K562 (cell line): ENCODE results near the gene POP5. TPM values are rescaled to one million over a fixed set of nuclear protein-coding genes. Genes with fewer than 3 reads are reported as not detected.
A peak's percentile ranks its signal among the peaks of the same experiment; 100 is the strongest.

ENCODE experiments used
- CBFA2T2 ChIP-seq: fragments of 450-650 bp; conservative IDR thresholded peaks from 2 replicates; pipeline ENCODE4 v1.6.1; 2017; ENCODE audit warnings: mild to moderate bottlenecking
- ELF4 ChIP-seq: fragments of 450-650 bp; formaldehyde crosslinking; IDR thresholded peaks from 2 replicates; pipeline ENCODE4 v1.4.0; 2022; ENCODE audit warnings: missing genetic modification characterization
- HLTF ChIP-seq: fragments of 450-650 bp; IDR thresholded peaks from 2 replicates; pipeline ENCODE4 v1.6.1; 2016
- PURB ChIP-seq: sonication (generic); formaldehyde crosslinking; IDR thresholded peaks from 2 replicates; pipeline ENCODE4 v1.9.0; 2021; ENCODE audit warnings: low read depth, mild to moderate bottlenecking, missing genetic modification reagents
- ZNF561 ChIP-seq: fragments of 450-650 bp; formaldehyde crosslinking; conservative IDR thresholded peaks from 2 replicates; pipeline ENCODE4 v1.4.0; 2020; ENCODE audit warnings: mild to moderate bottlenecking, moderate library complexity
- polyA plus RNA-seq, 8 experiments: library from polyadenylated mRNA; depleted of rRNA in 4 of 8; stranded (reverse) in 5 of 8; unstranded in 3 of 8; fragments of >200 nt; fragmentation: Nextera tagmentation in 2 of 8; fragmentation: Illumina TruSeq in 1 of 8; extraction: Ambion mirVana in 2 of 8; extraction: Trizol in 1 of 8; gene quantifications; 2 replicates each; pipeline versions ENCODE4 v1.2.1 to v1.2.3, GENCODE V29; 2011 to 2014; ENCODE audit warnings: inconsistent platforms in 1 of 8, missing spikeins in 1 of 8
- total RNA-seq, 7 experiments: library from RNA; depleted of rRNA in 6 of 7; stranded (reverse); fragments of >200 nt in 6 of 7; fragmentation: Illumina TruSeq in 2 of 7; extraction: Trizol in 2 of 7; gene quantifications; 2 replicates each; pipeline versions ENCODE4 v1.2.1 to v1.2.3, GENCODE V29; 2011 to 2021; ENCODE audit warnings: low replicate concordance in 1 of 7
- TF ChIP-seq, protein P1 (sequence below): fragments of 200-600 bp; sonication (generic); IDR thresholded peaks from one replicate; pipeline ENCODE4 v1.6.1; 2012; ENCODE audit warnings: mild to moderate bottlenecking, low read depth, low read length, inconsistent platforms
- TF ChIP-seq, protein P2 (sequence below): sonication (generic); formaldehyde crosslinking; IDR thresholded peaks from 2 replicates; pipeline ENCODE4 v1.8.1; 2022; ENCODE audit warnings: missing genetic modification reagents
- TF ChIP-seq, protein P3 (sequence below): sonication (generic); formaldehyde crosslinking; IDR thresholded peaks from 2 replicates; pipeline ENCODE4 v1.8.1; 2023; ENCODE audit warnings: mild to moderate bottlenecking, missing genetic modification reagents
- TF ChIP-seq, protein P4 (sequence below), 2 experiments: IDR thresholded peaks; 2 replicates each; pipeline ENCODE4 v1.6.1; 2012; ENCODE audit warnings: improper control_type of control experiment in 2 of 2, low read depth in 2 of 2, low read length in 2 of 2, borderline replicate concordance in 1 of 2

Gene POP5
- total and polyA plus RNA-seq, 9 of the 15 experiments (the other 6 are each of a cell fraction or from before 2014, with no cell fraction given): 57.5 to 253 (median 73.8) TPM

DNA sequence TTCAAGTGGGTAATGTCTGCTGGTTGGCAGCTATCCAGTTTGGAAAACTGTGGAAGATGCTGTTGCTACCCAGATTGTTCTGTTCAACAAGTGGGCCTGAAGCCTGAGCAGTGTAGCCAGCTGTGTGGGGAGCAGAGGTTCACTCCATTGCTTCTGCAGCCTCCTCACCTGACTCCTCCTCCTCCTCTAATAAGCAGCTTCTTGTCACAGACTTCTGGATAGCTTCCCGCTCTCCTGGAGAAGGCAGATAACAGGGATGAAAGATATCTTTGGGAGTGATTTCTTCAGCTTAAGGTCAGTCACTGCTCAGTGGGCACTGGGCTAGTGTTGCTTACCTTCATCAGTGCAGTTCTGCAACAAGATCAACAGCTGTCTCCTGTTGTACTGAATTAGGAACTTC is 2.0 kb downstream of the POP5 start (continued):
- TF ChIP-seq, protein P1, sequence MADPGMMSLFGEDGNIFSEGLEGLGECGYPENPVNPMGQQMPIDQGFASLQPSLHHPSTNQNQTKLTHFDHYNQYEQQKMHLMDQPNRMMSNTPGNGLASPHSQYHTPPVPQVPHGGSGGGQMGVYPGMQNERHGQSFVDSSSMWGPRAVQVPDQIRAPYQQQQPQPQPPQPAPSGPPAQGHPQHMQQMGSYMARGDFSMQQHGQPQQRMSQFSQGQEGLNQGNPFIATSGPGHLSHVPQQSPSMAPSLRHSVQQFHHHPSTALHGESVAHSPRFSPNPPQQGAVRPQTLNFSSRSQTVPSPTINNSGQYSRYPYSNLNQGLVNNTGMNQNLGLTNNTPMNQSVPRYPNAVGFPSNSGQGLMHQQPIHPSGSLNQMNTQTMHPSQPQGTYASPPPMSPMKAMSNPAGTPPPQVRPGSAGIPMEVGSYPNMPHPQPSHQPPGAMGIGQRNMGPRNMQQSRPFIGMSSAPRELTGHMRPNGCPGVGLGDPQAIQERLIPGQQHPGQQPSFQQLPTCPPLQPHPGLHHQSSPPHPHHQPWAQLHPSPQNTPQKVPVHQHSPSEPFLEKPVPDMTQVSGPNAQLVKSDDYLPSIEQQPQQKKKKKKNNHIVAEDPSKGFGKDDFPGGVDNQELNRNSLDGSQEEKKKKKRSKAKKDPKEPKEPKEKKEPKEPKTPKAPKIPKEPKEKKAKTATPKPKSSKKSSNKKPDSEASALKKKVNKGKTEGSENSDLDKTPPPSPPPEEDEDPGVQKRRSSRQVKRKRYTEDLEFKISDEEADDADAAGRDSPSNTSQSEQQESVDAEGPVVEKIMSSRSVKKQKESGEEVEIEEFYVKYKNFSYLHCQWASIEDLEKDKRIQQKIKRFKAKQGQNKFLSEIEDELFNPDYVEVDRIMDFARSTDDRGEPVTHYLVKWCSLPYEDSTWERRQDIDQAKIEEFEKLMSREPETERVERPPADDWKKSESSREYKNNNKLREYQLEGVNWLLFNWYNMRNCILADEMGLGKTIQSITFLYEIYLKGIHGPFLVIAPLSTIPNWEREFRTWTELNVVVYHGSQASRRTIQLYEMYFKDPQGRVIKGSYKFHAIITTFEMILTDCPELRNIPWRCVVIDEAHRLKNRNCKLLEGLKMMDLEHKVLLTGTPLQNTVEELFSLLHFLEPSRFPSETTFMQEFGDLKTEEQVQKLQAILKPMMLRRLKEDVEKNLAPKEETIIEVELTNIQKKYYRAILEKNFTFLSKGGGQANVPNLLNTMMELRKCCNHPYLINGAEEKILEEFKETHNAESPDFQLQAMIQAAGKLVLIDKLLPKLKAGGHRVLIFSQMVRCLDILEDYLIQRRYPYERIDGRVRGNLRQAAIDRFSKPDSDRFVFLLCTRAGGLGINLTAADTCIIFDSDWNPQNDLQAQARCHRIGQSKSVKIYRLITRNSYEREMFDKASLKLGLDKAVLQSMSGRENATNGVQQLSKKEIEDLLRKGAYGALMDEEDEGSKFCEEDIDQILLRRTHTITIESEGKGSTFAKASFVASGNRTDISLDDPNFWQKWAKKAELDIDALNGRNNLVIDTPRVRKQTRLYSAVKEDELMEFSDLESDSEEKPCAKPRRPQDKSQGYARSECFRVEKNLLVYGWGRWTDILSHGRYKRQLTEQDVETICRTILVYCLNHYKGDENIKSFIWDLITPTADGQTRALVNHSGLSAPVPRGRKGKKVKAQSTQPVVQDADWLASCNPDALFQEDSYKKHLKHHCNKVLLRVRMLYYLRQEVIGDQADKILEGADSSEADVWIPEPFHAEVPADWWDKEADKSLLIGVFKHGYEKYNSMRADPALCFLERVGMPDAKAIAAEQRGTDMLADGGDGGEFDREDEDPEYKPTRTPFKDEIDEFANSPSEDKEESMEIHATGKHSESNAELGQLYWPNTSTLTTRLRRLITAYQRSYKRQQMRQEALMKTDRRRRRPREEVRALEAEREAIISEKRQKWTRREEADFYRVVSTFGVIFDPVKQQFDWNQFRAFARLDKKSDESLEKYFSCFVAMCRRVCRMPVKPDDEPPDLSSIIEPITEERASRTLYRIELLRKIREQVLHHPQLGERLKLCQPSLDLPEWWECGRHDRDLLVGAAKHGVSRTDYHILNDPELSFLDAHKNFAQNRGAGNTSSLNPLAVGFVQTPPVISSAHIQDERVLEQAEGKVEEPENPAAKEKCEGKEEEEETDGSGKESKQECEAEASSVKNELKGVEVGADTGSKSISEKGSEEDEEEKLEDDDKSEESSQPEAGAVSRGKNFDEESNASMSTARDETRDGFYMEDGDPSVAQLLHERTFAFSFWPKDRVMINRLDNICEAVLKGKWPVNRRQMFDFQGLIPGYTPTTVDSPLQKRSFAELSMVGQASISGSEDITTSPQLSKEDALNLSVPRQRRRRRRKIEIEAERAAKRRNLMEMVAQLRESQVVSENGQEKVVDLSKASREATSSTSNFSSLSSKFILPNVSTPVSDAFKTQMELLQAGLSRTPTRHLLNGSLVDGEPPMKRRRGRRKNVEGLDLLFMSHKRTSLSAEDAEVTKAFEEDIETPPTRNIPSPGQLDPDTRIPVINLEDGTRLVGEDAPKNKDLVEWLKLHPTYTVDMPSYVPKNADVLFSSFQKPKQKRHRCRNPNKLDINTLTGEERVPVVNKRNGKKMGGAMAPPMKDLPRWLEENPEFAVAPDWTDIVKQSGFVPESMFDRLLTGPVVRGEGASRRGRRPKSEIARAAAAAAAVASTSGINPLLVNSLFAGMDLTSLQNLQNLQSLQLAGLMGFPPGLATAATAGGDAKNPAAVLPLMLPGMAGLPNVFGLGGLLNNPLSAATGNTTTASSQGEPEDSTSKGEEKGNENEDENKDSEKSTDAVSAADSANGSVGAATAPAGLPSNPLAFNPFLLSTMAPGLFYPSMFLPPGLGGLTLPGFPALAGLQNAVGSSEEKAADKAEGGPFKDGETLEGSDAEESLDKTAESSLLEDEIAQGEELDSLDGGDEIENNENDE: no peak
- TF ChIP-seq, protein P2, sequence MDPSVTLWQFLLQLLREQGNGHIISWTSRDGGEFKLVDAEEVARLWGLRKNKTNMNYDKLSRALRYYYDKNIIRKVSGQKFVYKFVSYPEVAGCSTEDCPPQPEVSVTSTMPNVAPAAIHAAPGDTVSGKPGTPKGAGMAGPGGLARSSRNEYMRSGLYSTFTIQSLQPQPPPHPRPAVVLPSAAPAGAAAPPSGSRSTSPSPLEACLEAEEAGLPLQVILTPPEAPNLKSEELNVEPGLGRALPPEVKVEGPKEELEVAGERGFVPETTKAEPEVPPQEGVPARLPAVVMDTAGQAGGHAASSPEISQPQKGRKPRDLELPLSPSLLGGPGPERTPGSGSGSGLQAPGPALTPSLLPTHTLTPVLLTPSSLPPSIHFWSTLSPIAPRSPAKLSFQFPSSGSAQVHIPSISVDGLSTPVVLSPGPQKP (CRISPR knock-in tag): no peak
- TF ChIP-seq, protein P3, sequence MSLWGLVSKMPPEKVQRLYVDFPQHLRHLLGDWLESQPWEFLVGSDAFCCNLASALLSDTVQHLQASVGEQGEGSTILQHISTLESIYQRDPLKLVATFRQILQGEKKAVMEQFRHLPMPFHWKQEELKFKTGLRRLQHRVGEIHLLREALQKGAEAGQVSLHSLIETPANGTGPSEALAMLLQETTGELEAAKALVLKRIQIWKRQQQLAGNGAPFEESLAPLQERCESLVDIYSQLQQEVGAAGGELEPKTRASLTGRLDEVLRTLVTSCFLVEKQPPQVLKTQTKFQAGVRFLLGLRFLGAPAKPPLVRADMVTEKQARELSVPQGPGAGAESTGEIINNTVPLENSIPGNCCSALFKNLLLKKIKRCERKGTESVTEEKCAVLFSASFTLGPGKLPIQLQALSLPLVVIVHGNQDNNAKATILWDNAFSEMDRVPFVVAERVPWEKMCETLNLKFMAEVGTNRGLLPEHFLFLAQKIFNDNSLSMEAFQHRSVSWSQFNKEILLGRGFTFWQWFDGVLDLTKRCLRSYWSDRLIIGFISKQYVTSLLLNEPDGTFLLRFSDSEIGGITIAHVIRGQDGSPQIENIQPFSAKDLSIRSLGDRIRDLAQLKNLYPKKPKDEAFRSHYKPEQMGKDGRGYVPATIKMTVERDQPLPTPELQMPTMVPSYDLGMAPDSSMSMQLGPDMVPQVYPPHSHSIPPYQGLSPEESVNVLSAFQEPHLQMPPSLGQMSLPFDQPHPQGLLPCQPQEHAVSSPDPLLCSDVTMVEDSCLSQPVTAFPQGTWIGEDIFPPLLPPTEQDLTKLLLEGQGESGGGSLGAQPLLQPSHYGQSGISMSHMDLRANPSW: no peak
- TF ChIP-seq ZNF561 (no peak), ELF4 (no peak), CBFA2T2 (peak; percentile 30; the same call in 1 of the 2 replicates), PURB (no peak), HLTF (no peak)
- TF ChIP-seq, protein P4, sequence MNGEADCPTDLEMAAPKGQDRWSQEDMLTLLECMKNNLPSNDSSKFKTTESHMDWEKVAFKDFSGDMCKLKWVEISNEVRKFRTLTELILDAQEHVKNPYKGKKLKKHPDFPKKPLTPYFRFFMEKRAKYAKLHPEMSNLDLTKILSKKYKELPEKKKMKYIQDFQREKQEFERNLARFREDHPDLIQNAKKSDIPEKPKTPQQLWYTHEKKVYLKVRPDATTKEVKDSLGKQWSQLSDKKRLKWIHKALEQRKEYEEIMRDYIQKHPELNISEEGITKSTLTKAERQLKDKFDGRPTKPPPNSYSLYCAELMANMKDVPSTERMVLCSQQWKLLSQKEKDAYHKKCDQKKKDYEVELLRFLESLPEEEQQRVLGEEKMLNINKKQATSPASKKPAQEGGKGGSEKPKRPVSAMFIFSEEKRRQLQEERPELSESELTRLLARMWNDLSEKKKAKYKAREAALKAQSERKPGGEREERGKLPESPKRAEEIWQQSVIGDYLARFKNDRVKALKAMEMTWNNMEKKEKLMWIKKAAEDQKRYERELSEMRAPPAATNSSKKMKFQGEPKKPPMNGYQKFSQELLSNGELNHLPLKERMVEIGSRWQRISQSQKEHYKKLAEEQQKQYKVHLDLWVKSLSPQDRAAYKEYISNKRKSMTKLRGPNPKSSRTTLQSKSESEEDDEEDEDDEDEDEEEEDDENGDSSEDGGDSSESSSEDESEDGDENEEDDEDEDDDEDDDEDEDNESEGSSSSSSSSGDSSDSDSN (IDR thresholded peaks at IDR 0.05; ENCODE audit: borderline replicate concordance in 1 of 2, low read depth in 2 of 2, low read length in 2 of 2): no peak
